Thyroid gland (tissue), 4 donors: ENCODE results near the gene ST6GALNAC3. TPM values are rescaled to one million over a fixed set of nuclear protein-coding genes. Genes with fewer than 3 reads are reported as not detected.
"Not testable (repeated sequence)": the region's sequence is repeated elsewhere in the genome, so short reads cannot be mapped to it uniquely, and the experiment has no call there.

Source experiments
- DNase-seq, 2 donors: peaks; one replicate each; pipeline ENCODE4 v3.0.0-alpha.2; 2019
- H3K27ac ChIP-seq, 3 donors: fragments of 200-600 bp; sonication (generic); 1 replicate in 2 of 3; 2 replicates in 1 of 3; pipeline ENCODE4 v1.5.1; 2016 to 2019; ENCODE audit warnings: mild to moderate bottlenecking in 1 of 3, moderate library complexity in 1 of 3
- H3K27me3 ChIP-seq: fragments of 200-600 bp; sonication (generic); one replicate; pipeline ENCODE4 v1.5.1; 2019
- H3K36me3 ChIP-seq, 2 donors: fragments of 200-600 bp; sonication (generic); one replicate each; pipeline ENCODE4 v1.5.1; 2016 to 2019
- H3K4me1 ChIP-seq, 2 donors: fragments of 200-600 bp; sonication (generic); one replicate each; pipeline ENCODE4 v1.5.1; 2017 to 2019
- H3K4me3 ChIP-seq, 3 donors: fragments of 200-600 bp; sonication (generic); replicated peaks in 1 of 3; 1 replicate in 2 of 3; 2 replicates in 1 of 3; pipeline ENCODE4 v1.5.1; 2016; ENCODE audit warnings: mild to moderate bottlenecking in 1 of 3
- H3K9me3 ChIP-seq: fragments of 200-600 bp; sonication (generic); one replicate; pipeline ENCODE4 v1.5.1; 2017
- CTCF ChIP-seq, 6 experiments: fragments of 200-600 bp in 3 of 6; fragments of 450-650 bp in 3 of 6; sonication (generic) in 3 of 6; IDR thresholded peaks; one replicate each; pipeline ENCODE4 v1.5.1; 2016 to 2019; ENCODE audit warnings: antibody characterized with exemption in 6 of 6, mild to moderate bottlenecking in 2 of 6, inconsistent platforms in 1 of 6, moderate library complexity in 1 of 6
- POLR2A ChIP-seq, 2 donors: fragments of 450-650 bp; IDR thresholded peaks; one replicate each; pipeline ENCODE4 v1.6.1; 2017; ENCODE audit warnings: antibody characterized with exemption in 2 of 2, mild to moderate bottlenecking in 2 of 2, moderate library complexity in 1 of 2
- WGBS, 2 donors: methylation state at CpG; one replicate each; pipeline ENCODE4 v1.1.5; 2017; 5-methylcytosine and 5-hydroxymethylcytosine counted together
- intact Hi-C: fragments of 100-400 bp; cut with DNase I; formaldehyde crosslinking; loops from one replicate; pipeline ENCODE4 v1.15.1; 2023
- total RNA-seq, 4 donors: library from RNA; depleted of rRNA; stranded (reverse); fragments of >200 nt; gene quantifications; one replicate each; pipeline ENCODE4 v1.2.3, GENCODE V29; 2016

The ST6GALNAC3 gene
- total RNA-seq, 4 donors from 2014 or later, result 17.4 to 35.6 (median 31.6) TPM

- Histone ChIP-seq H3K9me3 (no peaks in the 10 kb centered on the region), H3K27me3 (no peaks in the 10 kb centered on the region), H3K4me3 (no peak overlapping the region), H3K27ac (no peak overlapping the region), H3K36me3 (no peaks in the 10 kb centered on the region), H3K4me1 (peaks cover 12 to 20% of the 10 kb centered on the region in 2 donors)
- intact Hi-C loops, result no loop called here
- 92 to 97% methylated on average over 3 of the region's 3 CpGs for WGBS, 2 donors
- TF ChIP-seq CTCF (IDR thresholded peaks at IDR 0.05) (no peak), POLR2A (IDR thresholded peaks at IDR 0.05) (no peak)
- DNase-seq, result no peak
Observed at GRCh38 chr1:76092812-76093211, 18.3 kb downstream of the ST6GALNAC3 start.

GRCh38 chr1:76093522-76094312 is 19.2 kb downstream of the ST6GALNAC3 start:
- H3K36me3 ChIP-seq, result no peaks in the 10 kb centered on the region
- H3K4me1 ChIP-seq, result peaks cover 10 to 18% of the 10 kb centered on the region in 2 donors
- 88 to 94% methylated on average over 8 of the region's 8 CpGs for WGBS, 2 donors
- no peak for DNase-seq
- no peaks in the 10 kb centered on the region for H3K9me3 ChIP-seq
- H3K4me3 ChIP-seq, result no peak overlapping the region
- H3K27ac ChIP-seq, result no peak overlapping the region
- no peak for TF ChIP-seq CTCF (IDR thresholded peaks at IDR 0.05)
- TF ChIP-seq POLR2A (IDR thresholded peaks at IDR 0.05), result no peak
- no peaks in the 10 kb centered on the region for H3K27me3 ChIP-seq
- intact Hi-C loops, result no loop called here

GRCh38 chr1:76095802-76096201 is 21.3 kb downstream of the ST6GALNAC3 start:
- WGBS, 2 donors, result 21 to 34% methylated on average over 5 of the region's 5 CpGs
- intact Hi-C loops, result no loop called here
- Histone ChIP-seq H3K4me1 (peaks cover 10 to 18% of the 10 kb centered on the region in 2 donors), H3K36me3 (no peaks in the 10 kb centered on the region), H3K9me3 (no peaks in the 10 kb centered on the region), H3K27me3 (no peaks in the 10 kb centered on the region), H3K27ac (peak overlapping the region; percentile 79 to 94 (median 86)), H3K4me3 (no peak overlapping the region)
- TF ChIP-seq POLR2A (IDR thresholded peaks at IDR 0.05) (no peak), CTCF (IDR thresholded peaks at IDR 0.05) (peak in 4 of 6 experiments; percentile 24 to 64 (median 48))
- peak; percentile 74 to 75 for DNase-seq

GRCh38 chr1:76097064-76097463 is 22.5 kb downstream of the ST6GALNAC3 start:
- intact Hi-C loops, H3K36me3 ChIP-seq, H3K9me3 ChIP-seq, H3K4me3 ChIP-seq, H3K27me3 ChIP-seq: not testable (repeated sequence)
- 63 to 77% methylated on average over 8 of the region's 8 CpGs for WGBS, 2 donors
- peak in 1 of 2 donors; percentile 14 for DNase-seq
- H3K27ac ChIP-seq, result peak overlapping the region; percentile 79 to 94 (median 86)
- peaks cover 10 to 18% of the 10 kb centered on the region in 2 donors for H3K4me1 ChIP-seq

- DNase-seq, result no peak
- no peak for TF ChIP-seq CTCF (IDR thresholded peaks at IDR 0.05)
- no peak for TF ChIP-seq POLR2A (IDR thresholded peaks at IDR 0.05)
- intact Hi-C loops, result no loop called here
Observed at GRCh38 chr1:76098845-76099244, 24.3 kb downstream of the ST6GALNAC3 start.

More at GRCh38 chr1:76098845-76099244, 24.3 kb downstream of the ST6GALNAC3 start:
- Histone ChIP-seq H3K27ac (no peak overlapping the region), H3K27me3 (no peaks in the 10 kb centered on the region), H3K4me1 (peaks cover 10 to 18% of the 10 kb centered on the region in 2 donors), H3K36me3 (no peaks in the 10 kb centered on the region), H3K4me3 (no peak overlapping the region), H3K9me3 (no peaks in the 10 kb centered on the region)
- 90 to 95% methylated on average over 3 of the region's 3 CpGs for WGBS, 2 donors
